ENCODE data around the gene VAC14. TPM values are rescaled to one million over a fixed set of nuclear protein-coding genes. Genes with fewer than 3 reads are reported as not detected.

Gene VAC14
- total RNA-seq, 4 donors from 2014 or later = 31.1 to 47.0 (median 37.0) TPM

- TF ChIP-seq POLR2A (IDR thresholded peaks at IDR 0.05; ENCODE audit: low read depth) (no peak), EP300 (IDR thresholded peaks at IDR 0.05) (no peak), CTCF (IDR thresholded peaks at IDR 0.05) (no peak), POLR2AphosphoS5 (IDR thresholded peaks at IDR 0.05) (no peak)
- Histone ChIP-seq H3K27me3 (no peaks in the 10 kb centered on the region), H3K4me1 (peaks cover 9 to 36% (median 35%) of the 10 kb centered on the region in 4 donors), H3K27ac (replicated peaks in 1 of 4) (peak overlapping the region; percentile 60 to 71 (median 66)), H3K36me3 (peaks cover 37 to 61% (median 48%) of the 10 kb centered on the region in 4 donors), H3K9me3 (no peaks in the 10 kb centered on the region), H3K4me3 (no peak overlapping the region)
- DNase-seq (ENCODE audit: extremely low spot score) = no peak
- intact Hi-C loops (cut with DNase I) = no loop called here
- 70% methylated on average over 2 of the region's 13 CpGs for WGBS
Observed at GRCh38 chr16:70662991-70663523, 137.9 kb downstream of the VAC14 start.

- DNase-seq (ENCODE audit: extremely low spot score) = no peak
- H3K4me1 ChIP-seq = peaks cover 9 to 36% (median 35%) of the 10 kb centered on the region in 4 donors
- H3K4me3 ChIP-seq = no peak overlapping the region
- peak overlapping the region; percentile 60 to 71 (median 66) for H3K27ac ChIP-seq (replicated peaks in 1 of 4)
- peaks cover 37 to 51% (median 44%) of the 10 kb centered on the region in 4 donors for H3K36me3 ChIP-seq
- 74% methylated on average over 14 of the region's 21 CpGs for WGBS
- intact Hi-C loops (cut with DNase I) = no loop called here
- H3K27me3 ChIP-seq = no peaks in the 10 kb centered on the region
- H3K9me3 ChIP-seq = no peaks in the 10 kb centered on the region
- TF ChIP-seq CTCF (IDR thresholded peaks at IDR 0.05) = no peak
- TF ChIP-seq EP300 (IDR thresholded peaks at IDR 0.05) = no peak
- no peak for TF ChIP-seq POLR2A (IDR thresholded peaks at IDR 0.05; ENCODE audit: low read depth)
- TF ChIP-seq POLR2AphosphoS5 (IDR thresholded peaks at IDR 0.05) = peak; percentile 2 to 8
Observed at GRCh38 chr16:70661918-70662641, 138.9 kb downstream of the VAC14 start.

- Histone ChIP-seq H3K36me3 (peaks cover 36 to 46% (median 39%) of the 10 kb centered on the region in 4 donors), H3K4me1 (peaks cover 9 to 36% (median 35%) of the 10 kb centered on the region in 4 donors), H3K4me3 (no peak overlapping the region), H3K27ac (replicated peaks in 1 of 4) (peak overlapping the region; percentile 60 to 71 (median 66)), H3K27me3 (no peaks in the 10 kb centered on the region), H3K9me3 (no peaks in the 10 kb centered on the region)
- 56% methylated on average over 17 of the region's 17 CpGs for WGBS
- no peak for TF ChIP-seq EP300 (IDR thresholded peaks at IDR 0.05)
- TF ChIP-seq POLR2AphosphoS5 (IDR thresholded peaks at IDR 0.05) = no peak
- no peak for TF ChIP-seq POLR2A (IDR thresholded peaks at IDR 0.05; ENCODE audit: low read depth)
- TF ChIP-seq CTCF (IDR thresholded peaks at IDR 0.05) = no peak
- DNase-seq (ENCODE audit: extremely low spot score) = no peak
- intact Hi-C loops (cut with DNase I) = no loop called here
Observed at GRCh38 chr16:70661534-70661917, 139.4 kb downstream of the VAC14 start.

GRCh38 chr16:70660672-70661350 lies 140.1 kb downstream of the VAC14 start:
- 49% methylated on average over 7 of the region's 7 CpGs for WGBS
- intact Hi-C loops (cut with DNase I) = no loop called here
- Histone ChIP-seq H3K27me3 (no peaks in the 10 kb centered on the region), H3K4me3 (no peak overlapping the region), H3K27ac (replicated peaks in 1 of 4) (peak overlapping the region in 1 of 4 donors; percentile 70), H3K36me3 (peaks cover 29 to 39% (median 32%) of the 10 kb centered on the region in 4 donors), H3K4me1 (peaks cover 9 to 36% (median 35%) of the 10 kb centered on the region in 4 donors), H3K9me3 (no peaks in the 10 kb centered on the region)
- no peak for DNase-seq (ENCODE audit: extremely low spot score)
- TF ChIP-seq POLR2AphosphoS5 (IDR thresholded peaks at IDR 0.05) (no peak), POLR2A (IDR thresholded peaks at IDR 0.05; ENCODE audit: low read depth) (no peak), EP300 (IDR thresholded peaks at IDR 0.05) (no peak)

Data from esophagus muscularis mucosa (tissue), 4 donors.